CD8-positive, alpha-beta memory T cell (primary cell): Measurements from ENCODE around the gene PANK2. TPM values are rescaled to one million over a fixed set of nuclear protein-coding genes. Genes with fewer than 3 reads are reported as not detected.
"Not testable (repeated sequence)": the region's sequence is repeated elsewhere in the genome, so short reads cannot be mapped to it uniquely, and the experiment has no call there.

ENCODE experiments used
- CTCF ChIA-PET: fragments of 350-600 bp; sonication (Branson Sonifier 250); formaldehyde crosslinking; loops from one replicate; lab custom pipeline; 2021; ENCODE audit warnings: antibody characterized with exemption; lab: Charles Lee
- POLR2A ChIA-PET: fragments of 350-600 bp; sonication (Branson Sonifier 250); formaldehyde crosslinking; loops from one replicate; lab custom pipeline; 2021; ENCODE audit warnings: antibody characterized with exemption; lab: Charles Lee
- DNase-seq, 5 donors: peaks; one replicate each; pipeline versions ENCODE4 v3.0.0 to v3.0.0-alpha.2; 2020 to 2022; ENCODE audit warnings: mixed read lengths in 1 of 5
- H3K27ac ChIP-seq: one replicate; pipeline ENCODE4 v1.7.0; 2013; ENCODE audit warnings: low read depth, mild to moderate bottlenecking, low read length, moderate library complexity
- H3K27me3 ChIP-seq: 2 replicates; pipeline ENCODE4 v1.7.0; 2013; ENCODE audit warnings: low read length, mild to moderate bottlenecking; ENCODE audit not compliant: insufficient read depth, poor library complexity, severe bottlenecking
- H3K36me3 ChIP-seq: 2 replicates; pipeline ENCODE4 v1.7.0; 2013; ENCODE audit warnings: mild to moderate bottlenecking, low read length, moderate library complexity; ENCODE audit not compliant: insufficient read depth
- H3K4me1 ChIP-seq: 2 replicates; pipeline ENCODE4 v1.7.0; 2013; ENCODE audit warnings: mild to moderate bottlenecking, low read length, moderate library complexity; ENCODE audit not compliant: insufficient read depth
- H3K4me3 ChIP-seq: 2 replicates; pipeline ENCODE4 v1.7.0; 2013; ENCODE audit warnings: mild to moderate bottlenecking, low read length
- H3K9me3 ChIP-seq: 2 replicates; pipeline ENCODE4 v1.7.0; 2013; ENCODE audit warnings: mild to moderate bottlenecking, low read length
- H3K27ac Mint-ChIP-seq, 8 donors: one replicate each; pipeline ENCODE4 v1.8.0; 2020 to 2021; ENCODE audit warnings: mixed read lengths in 8 of 8, mild to moderate bottlenecking in 6 of 8, inconsistent platforms in 3 of 8, moderate library complexity in 3 of 8
- H3K27me3 Mint-ChIP-seq, 2 donors: one replicate each; pipeline ENCODE4 v1.8.0; 2020 to 2021; ENCODE audit warnings: mixed read lengths in 2 of 2, mild to moderate bottlenecking in 1 of 2, moderate library complexity in 1 of 2
- H3K36me3 Mint-ChIP-seq, 3 donors: one replicate each; pipeline ENCODE4 v1.8.0; 2020 to 2021; ENCODE audit warnings: mixed read lengths in 3 of 3, inconsistent platforms in 1 of 3, mild to moderate bottlenecking in 1 of 3
- H3K4me1 Mint-ChIP-seq, 3 donors: one replicate each; pipeline ENCODE4 v1.8.0; 2020 to 2021; ENCODE audit warnings: mixed read lengths in 3 of 3, inconsistent platforms in 1 of 3, mild to moderate bottlenecking in 1 of 3
- H3K4me3 Mint-ChIP-seq, 7 donors: one replicate each; pipeline ENCODE4 v1.8.0; 2020 to 2021; ENCODE audit warnings: mixed read lengths in 7 of 7, mild to moderate bottlenecking in 6 of 7, moderate library complexity in 4 of 7, inconsistent platforms in 2 of 7
- H3K9me3 Mint-ChIP-seq, 5 donors: one replicate each; pipeline ENCODE4 v1.8.0; 2020 to 2022; ENCODE audit warnings: mixed read lengths in 5 of 5, mild to moderate bottlenecking in 3 of 5, moderate library complexity in 2 of 5, inconsistent platforms in 1 of 5
- polyA plus RNA-seq: library from polyadenylated mRNA; unstranded; fragments of 300-500 nt; fragmentation: Illumina TruSeq; gene quantifications from one replicate; pipeline ENCODE4 v1.2.3, GENCODE V29; 2021
- total RNA-seq, 2 experiments: library from RNA; stranded (reverse); gene quantifications; one replicate each; pipeline ENCODE4 v1.2.3, GENCODE V29; 2021

Gene PANK2
- total and polyA plus RNA-seq, 3 experiments from 2014 or later, result 51.0 to 62.3 (median 58.1) TPM

GRCh38 chr20:3904224-3904623 is 15.0 kb downstream of the PANK2 start:
- H3K27ac ChIP-seq, result no peak overlapping the region
- peaks cover 0 to 2% of the 10 kb centered on the region in 2 donors for H3K27me3 Mint-ChIP-seq
- H3K4me1 ChIP-seq, result peaks cover 44% of the 10 kb centered on the region
- CTCF ChIA-PET, result interaction anchor here (1.1 kb wide), 1 partner anchor 51 kb away, joined by 3 read pairs; no protein-coding TSS in a partner anchor
- peaks cover 65 to 90% (median 85%) of the 10 kb centered on the region in 3 donors for H3K4me1 Mint-ChIP-seq
- DNase-seq, result no peak
- no peaks in the 10 kb centered on the region for H3K9me3 ChIP-seq
- H3K36me3 ChIP-seq, result peaks cover 4% of the 10 kb centered on the region
- H3K36me3 Mint-ChIP-seq, result peaks cover 3 to 26% (median 5%) of the 10 kb centered on the region in 3 donors
- no peak overlapping the region for H3K4me3 ChIP-seq
- no peaks in the 10 kb centered on the region for H3K9me3 Mint-ChIP-seq
- no peak overlapping the region for H3K4me3 Mint-ChIP-seq
- POLR2A ChIA-PET, result no interaction called here
- no peaks in the 10 kb centered on the region for H3K27me3 ChIP-seq
- H3K27ac Mint-ChIP-seq, result peak overlapping the region in 4 of 8 donors; percentile 6 to 78 (median 56)

DNA sequence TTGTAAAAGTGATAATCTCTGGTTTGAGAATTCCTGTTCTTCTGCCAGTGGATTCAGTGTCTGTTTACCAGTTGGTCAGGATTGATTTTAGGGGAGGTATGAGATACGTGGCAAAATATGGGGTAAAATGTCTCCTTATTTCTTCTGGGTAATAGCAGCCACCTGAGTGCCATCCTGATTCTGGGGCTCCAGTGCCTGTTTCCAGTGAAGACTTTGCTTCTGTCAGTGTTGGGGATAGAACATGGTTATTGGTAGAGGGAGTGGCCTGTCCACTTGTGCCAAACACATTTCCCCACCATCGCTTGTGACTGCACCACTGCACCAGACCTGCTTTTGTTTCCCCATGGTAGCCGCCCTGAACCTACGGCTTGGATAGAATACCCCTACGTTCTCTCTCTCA is 15.7 kb downstream of the PANK2 start:
- Histone ChIP-seq H3K4me3 (no peak overlapping the region), H3K36me3 (peaks cover 5% of the 10 kb centered on the region), H3K9me3 (no peaks in the 10 kb centered on the region), H3K27me3 (no peaks in the 10 kb centered on the region), H3K4me1 (peaks cover 38% of the 10 kb centered on the region), H3K27ac (no peak overlapping the region)
- POLR2A ChIA-PET, result interaction anchor here (0.7 kb wide), 1 partner anchor 61 kb away, joined by 5 read pairs; no protein-coding TSS in a partner anchor
- peaks cover 3 to 29% (median 5%) of the 10 kb centered on the region in 3 donors for H3K36me3 Mint-ChIP-seq
- H3K4me3 Mint-ChIP-seq, result peak overlapping the region in 1 of 7 donors; percentile 2
- peak overlapping the region in 6 of 8 donors; percentile 14 to 83 (median 72) for H3K27ac Mint-ChIP-seq
- H3K27me3 Mint-ChIP-seq, result peaks cover 0 to 2% of the 10 kb centered on the region in 2 donors
- no peak for DNase-seq
- CTCF ChIA-PET, result interaction anchor here (1.1 kb wide), 1 partner anchor 51 kb away, joined by 3 read pairs; no protein-coding TSS in a partner anchor
- peaks cover 62 to 87% (median 80%) of the 10 kb centered on the region in 3 donors for H3K4me1 Mint-ChIP-seq
- H3K9me3 Mint-ChIP-seq, result no peaks in the 10 kb centered on the region

DNA sequence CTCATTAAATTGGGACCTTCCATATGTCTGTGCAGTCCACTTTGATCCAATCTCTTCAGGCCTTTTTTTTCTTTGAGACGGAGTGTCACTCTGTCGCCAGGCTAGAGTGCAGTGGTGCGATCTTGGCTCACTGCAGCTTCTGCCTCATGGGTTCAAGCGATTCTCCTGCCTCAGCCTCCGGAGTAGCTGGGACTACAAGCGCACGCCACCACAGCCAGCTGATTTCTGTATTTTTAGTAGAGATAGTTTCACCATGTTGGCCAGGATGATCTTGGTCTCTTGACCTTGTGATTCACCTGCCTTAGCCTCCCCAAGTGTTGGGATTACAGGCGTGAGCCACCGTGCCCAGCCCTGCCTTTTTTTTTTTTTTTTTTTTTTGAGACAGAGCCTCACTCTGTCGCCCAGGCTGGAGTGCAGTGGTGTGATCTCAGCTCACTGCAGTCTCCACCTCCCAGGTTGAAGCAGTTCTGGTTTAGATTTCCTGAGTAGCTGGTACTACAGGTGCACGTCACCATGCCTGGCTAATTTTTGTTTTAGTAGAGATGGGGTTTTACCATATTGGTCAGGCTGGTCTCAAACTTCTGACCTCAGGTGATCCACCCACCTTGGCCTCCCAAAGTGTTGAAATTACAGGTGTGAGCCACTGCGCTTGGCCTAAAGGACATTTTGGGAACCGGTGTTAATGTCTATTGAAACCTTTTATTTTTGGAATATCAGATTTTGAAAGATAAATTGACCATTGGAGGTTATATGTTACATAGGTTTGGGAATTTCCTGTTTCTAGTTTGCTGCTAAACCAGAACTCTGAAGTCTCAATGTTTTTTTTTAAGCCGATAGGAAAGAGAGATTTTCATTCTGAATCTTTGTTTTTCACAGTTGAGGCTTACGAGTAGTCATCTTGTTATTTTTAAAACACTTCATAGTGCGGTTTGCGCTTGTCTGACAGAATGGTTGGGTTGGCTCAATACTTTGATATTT is 17.8 kb downstream of the PANK2 start:
- not testable (repeated sequence) for H3K9me3 Mint-ChIP-seq, H3K27me3 ChIP-seq, H3K27me3 Mint-ChIP-seq, H3K4me3 ChIP-seq, H3K9me3 ChIP-seq
- Histone ChIP-seq H3K27ac (peak overlapping the region; percentile 13), H3K36me3 (peaks cover 24% of the 10 kb centered on the region), H3K4me1 (peaks cover 22% of the 10 kb centered on the region)
- Mint-ChIP-seq H3K36me3 (peaks cover 3 to 44% (median 12%) of the 10 kb centered on the region in 3 donors), H3K4me3 (peak overlapping the region; percentile 12 to 86 (median 67)), H3K4me1 (peaks cover 50 to 83% (median 66%) of the 10 kb centered on the region in 3 donors), H3K27ac (peak overlapping the region; percentile 85 to 95 (median 88))
- peak; percentile 16 to 67 (median 31) for DNase-seq
- ChIA-PET POLR2A (interaction anchor here (0.6 to 1.1 kb wide), 3 partner anchors 11 to 42 kb away, joined by 3 to 13 read pairs (median 3); no protein-coding TSS in a partner anchor), CTCF (interaction anchor here (0.8 to 1.3 kb wide), 6 partner anchors 9 to 178 kb away, joined by 3 to 5 read pairs (median 4); partner anchors contain the start of gene AP5S1)

DNA sequence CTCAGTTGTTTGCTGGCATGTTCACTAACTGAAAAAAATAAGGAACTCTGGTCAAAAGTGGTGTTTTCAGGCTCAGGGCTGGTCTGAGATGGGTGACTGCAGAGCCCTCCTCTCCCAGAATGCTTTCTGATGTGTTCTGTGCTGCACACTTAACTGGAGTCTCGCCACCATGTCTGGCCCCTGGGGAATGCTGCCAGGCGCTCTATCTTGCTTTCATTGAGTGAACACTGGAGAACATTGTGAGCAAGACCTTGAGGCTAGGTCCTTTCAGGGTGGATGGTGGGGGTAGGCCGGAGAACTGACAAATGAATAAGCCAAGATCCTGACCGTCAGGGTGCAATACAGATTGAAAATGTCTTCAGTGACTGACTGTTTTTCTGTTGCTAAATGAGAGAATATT is 19.5 kb downstream of the PANK2 start:
- H3K9me3 ChIP-seq, result no peaks in the 10 kb centered on the region
- peaks cover 22% of the 10 kb centered on the region for H3K4me1 ChIP-seq
- peaks cover 30% of the 10 kb centered on the region for H3K36me3 ChIP-seq
- DNase-seq, result no peak
- Mint-ChIP-seq H3K4me3 (peak overlapping the region in 1 of 7 donors; percentile 39), H3K27me3 (no peaks in the 10 kb centered on the region), H3K9me3 (no peaks in the 10 kb centered on the region), H3K4me1 (peaks cover 45 to 75% (median 54%) of the 10 kb centered on the region in 3 donors), H3K27ac (peak overlapping the region in 6 of 8 donors; percentile 64 to 85 (median 70)), H3K36me3 (peaks cover 3 to 56% (median 20%) of the 10 kb centered on the region in 3 donors)
- POLR2A ChIA-PET, result no interaction called here
- no peak overlapping the region for H3K27ac ChIP-seq
- no peak overlapping the region for H3K4me3 ChIP-seq
- H3K27me3 ChIP-seq, result no peaks in the 10 kb centered on the region
- CTCF ChIA-PET, result no interaction called here

- peaks cover 40% of the 10 kb centered on the region for H3K36me3 ChIP-seq
- no peak overlapping the region for H3K27ac ChIP-seq
- no peaks in the 10 kb centered on the region for H3K9me3 Mint-ChIP-seq
- no peak overlapping the region for H3K4me3 Mint-ChIP-seq
- peaks cover 3 to 65% (median 20%) of the 10 kb centered on the region in 3 donors for H3K36me3 Mint-ChIP-seq
- peaks cover 38 to 72% (median 50%) of the 10 kb centered on the region in 3 donors for H3K4me1 Mint-ChIP-seq
- no peaks in the 10 kb centered on the region for H3K9me3 ChIP-seq
- no peak overlapping the region for H3K4me3 ChIP-seq
- no peaks in the 10 kb centered on the region for H3K27me3 Mint-ChIP-seq
- H3K27me3 ChIP-seq, result no peaks in the 10 kb centered on the region
- CTCF ChIA-PET, result no interaction called here
- H3K4me1 ChIP-seq, result peaks cover 22% of the 10 kb centered on the region
- POLR2A ChIA-PET, result interaction anchor here (0.6 kb wide), 1 partner anchor 22 kb away, joined by 5 read pairs; no protein-coding TSS in a partner anchor
- no peak for DNase-seq
- H3K27ac Mint-ChIP-seq, result peak overlapping the region in 5 of 8 donors; percentile 22 to 98 (median 63)
Measured at GRCh38 chr20:3909952-3910366, 20.8 kb downstream of the PANK2 start.

GRCh38 chr20:3910853-3911252 is 21.7 kb downstream of the PANK2 start:
- H3K4me3 Mint-ChIP-seq, result no peak overlapping the region
- DNase-seq, result no peak
- Histone ChIP-seq H3K9me3 (no peaks in the 10 kb centered on the region), H3K27me3 (no peaks in the 10 kb centered on the region), H3K4me3 (no peak overlapping the region), H3K4me1 (peaks cover 22% of the 10 kb centered on the region), H3K27ac (no peak overlapping the region), H3K36me3 (peaks cover 40% of the 10 kb centered on the region)
- POLR2A ChIA-PET, result no interaction called here
- H3K36me3 Mint-ChIP-seq, result peaks cover 7 to 71% (median 25%) of the 10 kb centered on the region in 3 donors
- no peaks in the 10 kb centered on the region for H3K27me3 Mint-ChIP-seq
- H3K4me1 Mint-ChIP-seq, result peaks cover 42 to 75% (median 56%) of the 10 kb centered on the region in 3 donors
- no peaks in the 10 kb centered on the region for H3K9me3 Mint-ChIP-seq
- H3K27ac Mint-ChIP-seq, result peak overlapping the region in 3 of 8 donors; percentile 17 to 76 (median 56)
- CTCF ChIA-PET, result no interaction called here

GRCh38 chr20:3911956-3912355 is 22.8 kb downstream of the PANK2 start:
- DNase-seq, result no peak
- Mint-ChIP-seq H3K9me3 (no peaks in the 10 kb centered on the region), H3K4me3 (no peak overlapping the region), H3K4me1 (peaks cover 46 to 75% (median 56%) of the 10 kb centered on the region in 3 donors), H3K27ac (peak overlapping the region in 5 of 8 donors; percentile 20 to 76 (median 54)), H3K27me3 (no peaks in the 10 kb centered on the region), H3K36me3 (peaks cover 9 to 83% (median 26%) of the 10 kb centered on the region in 3 donors)
- ChIA-PET POLR2A (no interaction called here), CTCF (no interaction called here)
- no peaks in the 10 kb centered on the region for H3K27me3 ChIP-seq
- no peak overlapping the region for H3K27ac ChIP-seq
- H3K4me1 ChIP-seq, result peaks cover 18% of the 10 kb centered on the region
- no peak overlapping the region for H3K4me3 ChIP-seq
- H3K9me3 ChIP-seq, result no peaks in the 10 kb centered on the region
- H3K36me3 ChIP-seq, result peaks cover 40% of the 10 kb centered on the region
